Erythroblast (primary cell): Measurements from ENCODE around the gene DPY19L3.
"Not testable (repeated sequence)": the region's sequence is repeated elsewhere in the genome, so short reads cannot be mapped to it uniquely, and the experiment has no call there.

Experiments used
- DNase-seq, 2 experiments: peaks; one replicate each; lab custom pipeline; 2025; lab: John Stamatoyannopoulos, UW
- GATA1 ChIP-seq: IDR thresholded peaks from 2 replicates; pipeline ENCODE4 v1.6.1; 2011; ENCODE audit warnings: low read depth, mild to moderate bottlenecking, control low read depth, low read length, moderate library complexity
- POLR2A ChIP-seq: IDR thresholded peaks from 2 replicates; pipeline ENCODE4 v1.6.1; 2011; ENCODE audit warnings: mild to moderate bottlenecking, low read length

DPY19L3 gene

GRCh38 chr19:32465176-32465575 is 59.6 kb downstream of the DPY19L3 start:
- DNase-seq, result no peak
- TF ChIP-seq GATA1 (no peak), POLR2A (no peak)

GRCh38 chr19:32469795-32470194 is 64.2 kb downstream of the DPY19L3 start:
- TF ChIP-seq POLR2A, result no peak
- no peak for TF ChIP-seq GATA1
- DNase-seq, result no peak

- DNase-seq, result no peak
- TF ChIP-seq GATA1 (no peak), POLR2A (no peak)
Observed at GRCh38 chr19:32471095-32471494, 65.5 kb downstream of the DPY19L3 start.

GRCh38 chr19:32471811-32472210 is 66.2 kb downstream of the DPY19L3 start:
- DNase-seq, result no peak
- TF ChIP-seq GATA1 (no peak), POLR2A (no peak)

GRCh38 chr19:32475141-32476031 is 69.8 kb downstream of the DPY19L3 start:
- DNase-seq, result no peak
- TF ChIP-seq GATA1 (no peak), POLR2A (no peak)

GRCh38 chr19:32476032-32476350 is 70.4 kb downstream of the DPY19L3 start:
- TF ChIP-seq GATA1, result no peak
- no peak for TF ChIP-seq POLR2A
- no peak for DNase-seq

GRCh38 chr19:32480321-32480720 is 74.8 kb downstream of the DPY19L3 start:
- TF ChIP-seq GATA1, result no peak
- no peak for TF ChIP-seq POLR2A
- no peak for DNase-seq

GRCh38 chr19:32483574-32483973 is 78.0 kb downstream of the DPY19L3 start:
- TF ChIP-seq GATA1, result no peak
- TF ChIP-seq POLR2A, result no peak
- no peak for DNase-seq

- DNase-seq, result no peak
- TF ChIP-seq POLR2A, result no peak
Observed at GRCh38 chr19:32489971-32490370, 84.4 kb downstream of the DPY19L3 start.

GRCh38 chr19:32497391-32497790 is 91.8 kb downstream of the DPY19L3 start:
- DNase-seq, result no peak
- TF ChIP-seq GATA1 (no peak), POLR2A (no peak)

GRCh38 chr19:32498648-32499200 is 93.2 kb downstream of the DPY19L3 start:
- TF ChIP-seq GATA1 (no peak), POLR2A (no peak)
- no peak for DNase-seq

- not testable (repeated sequence) for DNase-seq
Observed at GRCh38 chr19:32512498-32512897, 106.9 kb downstream of the DPY19L3 start.

- DNase-seq, result no peak
- TF ChIP-seq GATA1 (no peak), POLR2A (no peak)
Observed at GRCh38 chr19:32519023-32519422, 113.5 kb downstream of the DPY19L3 start.

- DNase-seq, result no peak
Observed at GRCh38 chr19:32522967-32523366, 117.4 kb downstream of the DPY19L3 start.

GRCh38 chr19:32526895-32527294 is 121.3 kb downstream of the DPY19L3 start:
- no peak for DNase-seq
- TF ChIP-seq GATA1 (no peak), POLR2A (no peak)

More at GRCh38 chr19:32522967-32523366, 117.4 kb downstream of the DPY19L3 start:
- no peak for TF ChIP-seq POLR2A
- TF ChIP-seq GATA1, result no peak
